ENCODE results near the gene ABHD3. TPM values are rescaled to one million over a fixed set of nuclear protein-coding genes. Genes with fewer than 3 reads are reported as not detected.
"Not testable (repeated sequence)": the region's sequence is repeated elsewhere in the genome, so short reads cannot be mapped to it uniquely, and the experiment has no call there.

Gene ABHD3
- polyA plus RNA-seq, 3 donors from 2014 or later, result 24.4 to 31.2 (median 29.8) TPM

GRCh38 chr18:21689736-21690135 is 14.8 kb downstream of the ABHD3 start:
- Mint-ChIP-seq H3K27me3 (ENCODE audit: low read depth in 3 of 3) (peaks cover 0 to 3% (median under 1%) of the 10 kb centered on the region in 3 donors), H3K9me3 (peaks cover 0 to 6% (median 4%) of the 10 kb centered on the region in 6 donors), H3K27ac (peak overlapping the region in 2 of 6 donors; percentile 56 to 73), H3K4me1 (peaks cover 7 to 27% of the 10 kb centered on the region in 2 donors), H3K36me3 (peaks cover 36 to 52% (median 36%) of the 10 kb centered on the region in 3 donors), H3K4me3 (no peak overlapping the region)
- DNase-seq, result no peak

GRCh38 chr18:21686282-21687105 is 18.1 kb downstream of the ABHD3 start:
- Mint-ChIP-seq H3K27ac (peak overlapping the region in 4 of 6 donors; percentile 48 to 74 (median 62)), H3K4me1 (peaks cover 8 to 25% of the 10 kb centered on the region in 2 donors), H3K36me3 (peaks cover 22 to 30% (median 28%) of the 10 kb centered on the region in 3 donors), H3K4me3 (no peak overlapping the region), H3K9me3 (peaks cover 0 to 6% (median 4%) of the 10 kb centered on the region in 6 donors), H3K27me3 (ENCODE audit: low read depth in 3 of 3) (peaks cover 0 to 3% (median 0%) of the 10 kb centered on the region in 3 donors)
- DNase-seq, result no peak

- H3K4me1 Mint-ChIP-seq, result peaks cover 8 to 25% of the 10 kb centered on the region in 2 donors
- not testable (repeated sequence) for H3K4me3 Mint-ChIP-seq; H3K9me3 Mint-ChIP-seq; H3K27me3 Mint-ChIP-seq (ENCODE audit: low read depth in 3 of 3); DNase-seq
- H3K27ac Mint-ChIP-seq, result peak overlapping the region in 4 of 6 donors; percentile 31 to 76 (median 62)
- H3K36me3 Mint-ChIP-seq, result peaks cover 16 to 23% (median 21%) of the 10 kb centered on the region in 3 donors
These were observed 19.0 kb downstream of the ABHD3 start for GRCh38 chr18:21685556-21685981.

- H3K4me3 Mint-ChIP-seq, result peak overlapping the region in 1 of 5 donors; percentile 18
- peaks cover 0 to 4% (median 3%) of the 10 kb centered on the region in 6 donors for H3K9me3 Mint-ChIP-seq
- DNase-seq, result no peak
- peaks cover 12 to 15% (median 13%) of the 10 kb centered on the region in 3 donors for H3K36me3 Mint-ChIP-seq
- H3K27ac Mint-ChIP-seq, result peak overlapping the region; percentile 19 to 88 (median 62)
- peaks cover 0 to 1% (median 0%) of the 10 kb centered on the region in 3 donors for H3K27me3 Mint-ChIP-seq (ENCODE audit: low read depth in 3 of 3)
- peaks cover 8 to 23% of the 10 kb centered on the region in 2 donors for H3K4me1 Mint-ChIP-seq
These were observed 19.8 kb downstream of the ABHD3 start for GRCh38 chr18:21684731-21685130.

- no peaks in the 10 kb centered on the region for H3K36me3 Mint-ChIP-seq
- H3K27me3 Mint-ChIP-seq (ENCODE audit: low read depth in 3 of 3), result peaks cover 0 to 1% (median 0%) of the 10 kb centered on the region in 3 donors
- H3K4me1 Mint-ChIP-seq, result peaks cover 5 to 10% of the 10 kb centered on the region in 2 donors
- peak; percentile 46 to 59 (median 55) for DNase-seq
- no peak overlapping the region for H3K27ac Mint-ChIP-seq
- H3K4me3 Mint-ChIP-seq, result no peak overlapping the region
- H3K9me3 Mint-ChIP-seq, result no peaks in the 10 kb centered on the region
These were observed 22.1 kb downstream of the ABHD3 start for GRCh38 chr18:21682371-21683051.

- Mint-ChIP-seq H3K27ac (no peak overlapping the region), H3K9me3 (no peaks in the 10 kb centered on the region), H3K4me1 (peaks cover 5 to 10% of the 10 kb centered on the region in 2 donors), H3K36me3 (no peaks in the 10 kb centered on the region), H3K4me3 (no peak overlapping the region), H3K27me3 (ENCODE audit: low read depth in 3 of 3) (no peaks in the 10 kb centered on the region)
- no peak for DNase-seq
These were observed 24.4 kb downstream of the ABHD3 start for GRCh38 chr18:21680161-21680560.

GRCh38 chr18:21678859-21679258 is 25.7 kb downstream of the ABHD3 start:
- Mint-ChIP-seq H3K27ac (no peak overlapping the region), H3K27me3 (ENCODE audit: low read depth in 3 of 3) (no peaks in the 10 kb centered on the region), H3K4me3 (no peak overlapping the region), H3K9me3 (no peaks in the 10 kb centered on the region), H3K4me1 (peaks cover 1 to 3% of the 10 kb centered on the region in 2 donors), H3K36me3 (no peaks in the 10 kb centered on the region)
- no peak for DNase-seq

GRCh38 chr18:21675354-21675753 is 29.2 kb downstream of the ABHD3 start:
- H3K4me1 Mint-ChIP-seq; H3K9me3 Mint-ChIP-seq; H3K36me3 Mint-ChIP-seq; H3K27me3 Mint-ChIP-seq (ENCODE audit: low read depth in 3 of 3); DNase-seq; H3K27ac Mint-ChIP-seq; H3K4me3 Mint-ChIP-seq: not testable (repeated sequence)

- no peaks in the 10 kb centered on the region for H3K4me1 Mint-ChIP-seq
- no peaks in the 10 kb centered on the region for H3K27me3 Mint-ChIP-seq (ENCODE audit: low read depth in 3 of 3)
- no peak overlapping the region for H3K4me3 Mint-ChIP-seq
- no peak for DNase-seq
- no peaks in the 10 kb centered on the region for H3K9me3 Mint-ChIP-seq
- peak overlapping the region in 1 of 6 donors; percentile 25 for H3K27ac Mint-ChIP-seq
- peaks cover 3 to 4% (median 3%) of the 10 kb centered on the region in 3 donors for H3K36me3 Mint-ChIP-seq
These were observed 31.9 kb downstream of the ABHD3 start for GRCh38 chr18:21672521-21673267.

- Mint-ChIP-seq H3K27ac (peak overlapping the region in 1 of 6 donors; percentile 42), H3K27me3 (ENCODE audit: low read depth in 3 of 3) (no peaks in the 10 kb centered on the region), H3K4me3 (no peak overlapping the region), H3K4me1 (no peaks in the 10 kb centered on the region), H3K9me3 (no peaks in the 10 kb centered on the region), H3K36me3 (peaks cover 3 to 7% (median 4%) of the 10 kb centered on the region in 3 donors)
- DNase-seq, result no peak
These were observed 34.8 kb downstream of the ABHD3 start for GRCh38 chr18:21669736-21670285.

- DNase-seq, result no peak
- H3K27me3 Mint-ChIP-seq (ENCODE audit: low read depth in 3 of 3), result no peaks in the 10 kb centered on the region
- peaks cover 4 to 17% (median 4%) of the 10 kb centered on the region in 3 donors for H3K36me3 Mint-ChIP-seq
- no peaks in the 10 kb centered on the region for H3K4me1 Mint-ChIP-seq
- H3K4me3 Mint-ChIP-seq, result no peak overlapping the region
- no peak overlapping the region for H3K27ac Mint-ChIP-seq
- no peaks in the 10 kb centered on the region for H3K9me3 Mint-ChIP-seq
These were observed 40.5 kb downstream of the ABHD3 start for GRCh38 chr18:21664069-21664468.

- Mint-ChIP-seq H3K27ac (no peak overlapping the region), H3K27me3 (ENCODE audit: low read depth in 3 of 3) (no peaks in the 10 kb centered on the region), H3K4me1 (no peaks in the 10 kb centered on the region), H3K9me3 (no peaks in the 10 kb centered on the region), H3K4me3 (no peak overlapping the region), H3K36me3 (peaks cover 4 to 17% (median 4%) of the 10 kb centered on the region in 3 donors)
- DNase-seq, result no peak
These were observed 41.0 kb downstream of the ABHD3 start for GRCh38 chr18:21663578-21663977.

- DNase-seq, result no peak
- H3K4me1 Mint-ChIP-seq, result no peaks in the 10 kb centered on the region
- H3K36me3 Mint-ChIP-seq, result peaks cover 4 to 17% (median 4%) of the 10 kb centered on the region in 3 donors
- no peaks in the 10 kb centered on the region for H3K27me3 Mint-ChIP-seq (ENCODE audit: low read depth in 3 of 3)
- no peak overlapping the region for H3K27ac Mint-ChIP-seq
- no peaks in the 10 kb centered on the region for H3K9me3 Mint-ChIP-seq
- no peak overlapping the region for H3K4me3 Mint-ChIP-seq
These were observed 42.0 kb downstream of the ABHD3 start for GRCh38 chr18:21662581-21662980.

Data from immature natural killer cell (primary cell).